Measurements from ENCODE around the gene TPCN2. TPM values are rescaled to one million over a fixed set of nuclear protein-coding genes. Genes with fewer than 3 reads are reported as not detected.

TPCN2 gene
- polyA plus RNA-seq, 1 donor from 2014 or later = 14.2 TPM

DNA sequence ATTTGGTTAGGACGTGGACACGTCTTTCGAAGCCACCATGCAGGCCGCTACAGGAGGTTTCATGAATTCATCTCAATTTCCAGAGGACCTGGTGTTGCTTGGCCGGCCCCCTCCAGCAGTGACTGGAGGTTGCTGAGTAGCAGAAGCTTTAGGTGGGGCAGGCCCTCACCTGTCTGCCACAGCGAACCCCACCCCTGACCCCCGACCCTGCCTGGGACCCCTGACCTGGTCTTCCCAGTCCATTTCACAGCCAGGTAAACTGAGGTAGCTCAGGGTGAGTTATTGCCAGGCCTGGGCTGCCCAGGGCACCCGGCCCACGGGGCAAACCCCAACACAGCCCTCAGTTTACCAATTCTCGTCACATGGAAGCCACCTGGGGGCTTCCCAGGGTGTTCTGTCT is 67.9 kb downstream of the TPCN2 start:
- H3F3A ChIP-seq (ENCODE audit: insufficient read depth, low read length, poor library complexity, severe bottlenecking) = no peaks in the 10 kb centered on the region

DNA sequence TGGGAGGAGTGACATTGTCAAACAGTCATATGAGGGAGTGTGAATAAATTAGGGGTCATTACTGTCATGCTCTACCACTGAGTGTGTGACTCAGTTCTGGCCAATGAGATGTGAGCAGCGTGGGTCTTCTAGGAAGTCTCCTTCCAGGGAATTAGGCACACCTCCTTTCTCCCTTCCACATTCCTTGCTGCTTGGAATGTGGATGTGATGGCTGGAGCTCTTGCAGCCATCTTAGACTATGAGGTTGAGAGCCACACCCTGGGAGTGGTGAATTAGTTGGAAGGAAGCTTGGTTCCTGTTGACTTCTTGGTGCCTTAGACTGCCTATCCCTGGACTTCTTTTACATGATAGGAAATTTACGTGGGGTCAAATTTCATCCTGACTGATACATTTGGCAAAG is 70.5 kb downstream of the TPCN2 start:
- no peak overlapping the region for H3K4me2 ChIP-seq (ENCODE audit: low read length)
- H3K79me2 ChIP-seq (replicated peaks; ENCODE audit: insufficient read depth, low read length) = no peaks in the 10 kb centered on the region
- H3K27ac ChIP-seq (ENCODE audit: low read length) = no peak overlapping the region
- H3K9me2 ChIP-seq (ENCODE audit: insufficient read depth, low read length) = no peaks in the 10 kb centered on the region
- H3K9me3 ChIP-seq (ENCODE audit: low read length) = no peaks in the 10 kb centered on the region
- no peaks in the 10 kb centered on the region for H3K36me3 ChIP-seq (ENCODE audit: insufficient read depth, low read length)
- H3K9ac ChIP-seq (ENCODE audit: low read length) = no peak overlapping the region
- no peak overlapping the region for H3K4me3 ChIP-seq (ENCODE audit: low read length)
- H3K27me3 ChIP-seq (ENCODE audit: insufficient read depth, low read depth, low read length) = no peaks in the 10 kb centered on the region
- no peak overlapping the region for H2AFZ ChIP-seq (ENCODE audit: low read depth, low read length)
- TF ChIP-seq MXI1 (conservative IDR thresholded peaks at IDR 0.05; ENCODE audit: poor library complexity, severe bottlenecking) = no peak
- TF ChIP-seq RAD21 (conservative IDR thresholded peaks at IDR 0.05) = no peak
- no peaks in the 10 kb centered on the region for H3F3A ChIP-seq (ENCODE audit: insufficient read depth, low read length, poor library complexity, severe bottlenecking)
- no peaks in the 10 kb centered on the region for H4K20me1 ChIP-seq (ENCODE audit: insufficient read depth)

More for the DNA sequence above, 67.9 kb downstream of the TPCN2 start:
- no peaks in the 10 kb centered on the region for H3K27me3 ChIP-seq (ENCODE audit: insufficient read depth, low read depth, low read length)
- no peaks in the 10 kb centered on the region for H3K9me2 ChIP-seq (ENCODE audit: insufficient read depth, low read length)
- no peak overlapping the region for H3K27ac ChIP-seq (ENCODE audit: low read length)
- no peaks in the 10 kb centered on the region for H3K79me2 ChIP-seq (replicated peaks; ENCODE audit: insufficient read depth, low read length)
- no peaks in the 10 kb centered on the region for H4K20me1 ChIP-seq (ENCODE audit: insufficient read depth)
- no peak overlapping the region for H3K4me2 ChIP-seq (ENCODE audit: low read length)
- H3K36me3 ChIP-seq (ENCODE audit: insufficient read depth, low read length) = no peaks in the 10 kb centered on the region
- H3K4me3 ChIP-seq (ENCODE audit: low read length) = no peak overlapping the region
- no peaks in the 10 kb centered on the region for H3K9me3 ChIP-seq (ENCODE audit: low read length)
- TF ChIP-seq TAF1 (IDR thresholded peaks at IDR 0.05; ENCODE audit: low read depth) (no peak), RAD21 (conservative IDR thresholded peaks at IDR 0.05) (no peak), EZH2 (IDR thresholded peaks at IDR 0.05; ENCODE audit: borderline replicate concordance, insufficient read depth, low read length, poor library complexity, severe bottlenecking) (no peak), POLR2AphosphoS5 (IDR thresholded peaks at IDR 0.05) (no peak), SMC3 (conservative IDR thresholded peaks at IDR 0.05; ENCODE audit: poor library complexity) (no peak), EP300 (conservative IDR thresholded peaks at IDR 0.05; ENCODE audit: poor library complexity, severe bottlenecking) (no peak), MXI1 (conservative IDR thresholded peaks at IDR 0.05; ENCODE audit: poor library complexity, severe bottlenecking) (no peak)
- TF ChIP-seq, protein P1, sequence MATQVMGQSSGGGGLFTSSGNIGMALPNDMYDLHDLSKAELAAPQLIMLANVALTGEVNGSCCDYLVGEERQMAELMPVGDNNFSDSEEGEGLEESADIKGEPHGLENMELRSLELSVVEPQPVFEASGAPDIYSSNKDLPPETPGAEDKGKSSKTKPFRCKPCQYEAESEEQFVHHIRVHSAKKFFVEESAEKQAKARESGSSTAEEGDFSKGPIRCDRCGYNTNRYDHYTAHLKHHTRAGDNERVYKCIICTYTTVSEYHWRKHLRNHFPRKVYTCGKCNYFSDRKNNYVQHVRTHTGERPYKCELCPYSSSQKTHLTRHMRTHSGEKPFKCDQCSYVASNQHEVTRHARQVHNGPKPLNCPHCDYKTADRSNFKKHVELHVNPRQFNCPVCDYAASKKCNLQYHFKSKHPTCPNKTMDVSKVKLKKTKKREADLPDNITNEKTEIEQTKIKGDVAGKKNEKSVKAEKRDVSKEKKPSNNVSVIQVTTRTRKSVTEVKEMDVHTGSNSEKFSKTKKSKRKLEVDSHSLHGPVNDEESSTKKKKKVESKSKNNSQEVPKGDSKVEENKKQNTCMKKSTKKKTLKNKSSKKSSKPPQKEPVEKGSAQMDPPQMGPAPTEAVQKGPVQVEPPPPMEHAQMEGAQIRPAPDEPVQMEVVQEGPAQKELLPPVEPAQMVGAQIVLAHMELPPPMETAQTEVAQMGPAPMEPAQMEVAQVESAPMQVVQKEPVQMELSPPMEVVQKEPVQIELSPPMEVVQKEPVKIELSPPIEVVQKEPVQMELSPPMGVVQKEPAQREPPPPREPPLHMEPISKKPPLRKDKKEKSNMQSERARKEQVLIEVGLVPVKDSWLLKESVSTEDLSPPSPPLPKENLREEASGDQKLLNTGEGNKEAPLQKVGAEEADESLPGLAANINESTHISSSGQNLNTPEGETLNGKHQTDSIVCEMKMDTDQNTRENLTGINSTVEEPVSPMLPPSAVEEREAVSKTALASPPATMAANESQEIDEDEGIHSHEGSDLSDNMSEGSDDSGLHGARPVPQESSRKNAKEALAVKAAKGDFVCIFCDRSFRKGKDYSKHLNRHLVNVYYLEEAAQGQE (IDR thresholded peaks at IDR 0.05; ENCODE audit: borderline replicate concordance) = no peak
- TF ChIP-seq, protein P2, sequence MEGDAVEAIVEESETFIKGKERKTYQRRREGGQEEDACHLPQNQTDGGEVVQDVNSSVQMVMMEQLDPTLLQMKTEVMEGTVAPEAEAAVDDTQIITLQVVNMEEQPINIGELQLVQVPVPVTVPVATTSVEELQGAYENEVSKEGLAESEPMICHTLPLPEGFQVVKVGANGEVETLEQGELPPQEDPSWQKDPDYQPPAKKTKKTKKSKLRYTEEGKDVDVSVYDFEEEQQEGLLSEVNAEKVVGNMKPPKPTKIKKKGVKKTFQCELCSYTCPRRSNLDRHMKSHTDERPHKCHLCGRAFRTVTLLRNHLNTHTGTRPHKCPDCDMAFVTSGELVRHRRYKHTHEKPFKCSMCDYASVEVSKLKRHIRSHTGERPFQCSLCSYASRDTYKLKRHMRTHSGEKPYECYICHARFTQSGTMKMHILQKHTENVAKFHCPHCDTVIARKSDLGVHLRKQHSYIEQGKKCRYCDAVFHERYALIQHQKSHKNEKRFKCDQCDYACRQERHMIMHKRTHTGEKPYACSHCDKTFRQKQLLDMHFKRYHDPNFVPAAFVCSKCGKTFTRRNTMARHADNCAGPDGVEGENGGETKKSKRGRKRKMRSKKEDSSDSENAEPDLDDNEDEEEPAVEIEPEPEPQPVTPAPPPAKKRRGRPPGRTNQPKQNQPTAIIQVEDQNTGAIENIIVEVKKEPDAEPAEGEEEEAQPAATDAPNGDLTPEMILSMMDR (IDR thresholded peaks at IDR 0.05; ENCODE audit: poor library complexity, severe bottlenecking) = no peak
- no peak overlapping the region for H3K9ac ChIP-seq (ENCODE audit: low read length)
- H2AFZ ChIP-seq (ENCODE audit: low read depth, low read length) = no peak overlapping the region

Measured in neural cell (in vitro differentiated cells).